CD14-positive monocyte (primary cell): Measurements from ENCODE around the gene RAET1G. TPM values are rescaled to one million over a fixed set of nuclear protein-coding genes. Genes with fewer than 3 reads are reported as not detected.

Experiments
- DNase-seq, 3 donors: peaks; one replicate each; pipeline ENCODE4 v3.0.0-alpha.2; 2011 to 2022
- H2AFZ ChIP-seq: 2 replicates; pipeline ENCODE4 v1.6.0; 2012; ENCODE audit warnings: mild to moderate bottlenecking, low read depth, low read length, inconsistent platforms; ENCODE audit not compliant: insufficient read depth, poor library complexity, severe bottlenecking
- H3K27ac ChIP-seq, 2 donors: 1 replicate in 1 of 2; 2 replicates in 1 of 2; pipeline ENCODE4 v1.5.1; 2012 to 2013; ENCODE audit warnings: low read length in 2 of 2, control low read depth in 1 of 2, inconsistent platforms in 1 of 2, low read depth in 1 of 2, mild to moderate bottlenecking in 1 of 2
- H3K27me3 ChIP-seq, 2 donors: one replicate each; pipeline versions ENCODE4 v1.6.0 to v1.6.1; 2011 to 2013; ENCODE audit warnings: low read length in 2 of 2; ENCODE audit not compliant: control insufficient read depth in 2 of 2, insufficient read depth in 2 of 2
- H3K36me3 ChIP-seq, 2 donors: replicated peaks in 1 of 2; 1 replicate in 1 of 2; 2 replicates in 1 of 2; pipeline versions ENCODE4 v1.5.1 to v1.6.1; 2012 to 2013; ENCODE audit warnings: low read length in 2 of 2, control low read depth in 1 of 2, inconsistent platforms in 1 of 2, mild to moderate bottlenecking in 1 of 2; ENCODE audit not compliant: insufficient read depth in 2 of 2, control insufficient read depth in 1 of 2
- H3K4me1 ChIP-seq, 2 donors: 1 replicate in 1 of 2; 2 replicates in 1 of 2; pipeline versions ENCODE4 v1.5.1 to v1.6.1; 2012 to 2013; ENCODE audit warnings: low read length in 2 of 2, control low read depth in 1 of 2, inconsistent platforms in 1 of 2, mild to moderate bottlenecking in 1 of 2, moderate library complexity in 1 of 2; ENCODE audit not compliant: insufficient read depth in 2 of 2, control insufficient read depth in 1 of 2
- H3K4me2 ChIP-seq: replicated peaks from 2 replicates; pipeline ENCODE3; 2012; ENCODE audit warnings: low read length, moderate library complexity, mild to moderate bottlenecking; ENCODE audit not compliant: poor library complexity, severe bottlenecking; ENCODE audit errors: extremely low read depth
- H3K4me3 ChIP-seq, 3 experiments: fragments of 200-600 bp in 1 of 3; sonication (generic) in 1 of 3; replicated peaks in 1 of 3; 1 replicate in 2 of 3; 2 replicates in 1 of 3; pipeline ENCODE4 v1.5.1; 2011 to 2013; ENCODE audit warnings: low read length in 3 of 3, mild to moderate bottlenecking in 3 of 3, control low read depth in 2 of 3, low read depth in 2 of 3, inconsistent platforms in 1 of 3, moderate library complexity in 1 of 3
- H3K79me2 ChIP-seq: 2 replicates; pipeline ENCODE4 v1.6.0; 2012; ENCODE audit warnings: mild to moderate bottlenecking, control low read depth, inconsistent platforms, low read length, moderate library complexity; ENCODE audit not compliant: insufficient read depth
- H3K9ac ChIP-seq: 2 replicates; pipeline ENCODE4 v1.6.0; 2017; ENCODE audit warnings: low read length, mild to moderate bottlenecking; ENCODE audit not compliant: insufficient read depth, poor library complexity, severe bottlenecking
- H3K9me3 ChIP-seq, 2 donors: replicated peaks in 1 of 2; 1 replicate in 1 of 2; 2 replicates in 1 of 2; pipeline versions ENCODE4 v1.5.1 to v1.6.1; 2012 to 2013; ENCODE audit warnings: low read length in 2 of 2, control low read depth in 1 of 2; ENCODE audit not compliant: control insufficient read depth in 1 of 2, insufficient read depth in 1 of 2
- H4K20me1 ChIP-seq: 2 replicates; pipeline ENCODE4 v1.6.0; 2012; ENCODE audit warnings: mild to moderate bottlenecking, low read length, control low read depth, moderate library complexity; ENCODE audit not compliant: insufficient read depth
- H3K27ac Mint-ChIP-seq, 7 donors: one replicate each; pipeline ENCODE4 v1.8.0; 2020; ENCODE audit warnings: mild to moderate bottlenecking in 7 of 7, mixed read lengths in 7 of 7, moderate library complexity in 6 of 7, inconsistent platforms in 2 of 7
- H3K27me3 Mint-ChIP-seq, 3 donors: one replicate each; pipeline ENCODE4 v1.8.0; 2021 to 2022; ENCODE audit warnings: low read depth in 3 of 3, mild to moderate bottlenecking in 3 of 3, mixed read lengths in 3 of 3, moderate library complexity in 3 of 3, inconsistent platforms in 1 of 3
- H3K36me3 Mint-ChIP-seq, 2 donors: one replicate each; pipeline ENCODE4 v1.8.0; 2020; ENCODE audit warnings: mixed read lengths in 2 of 2, inconsistent platforms in 1 of 2, mild to moderate bottlenecking in 1 of 2
- H3K4me1 Mint-ChIP-seq: one replicate; pipeline ENCODE4 v1.8.0; 2020; ENCODE audit warnings: mild to moderate bottlenecking, mixed read lengths
- H3K4me3 Mint-ChIP-seq, 2 donors: one replicate each; pipeline ENCODE4 v1.8.0; 2020; ENCODE audit warnings: mild to moderate bottlenecking in 2 of 2, mixed read lengths in 2 of 2, moderate library complexity in 1 of 2
- H3K9me3 Mint-ChIP-seq, 7 donors: one replicate each; pipeline ENCODE4 v1.8.0; 2020 to 2022; ENCODE audit warnings: mixed read lengths in 7 of 7, mild to moderate bottlenecking in 6 of 7, moderate library complexity in 6 of 7, inconsistent platforms in 2 of 7
- CTCF ChIP-seq: fragments of 200-600 bp; IDR thresholded peaks from one replicate; pipeline ENCODE4 v1.8.0; 2022; ENCODE audit warnings: antibody characterized with exemption, mild to moderate bottlenecking
- WGBS: methylation state at CpG from one replicate; pipeline ENCODE4 v1.1.5; 2013; ENCODE audit warnings: missing lambda C conversion rate; ENCODE audit not compliant: insufficient coverage; 5-methylcytosine and 5-hydroxymethylcytosine counted together
- intact Hi-C, 2 donors: fragments of 100-400 bp; cut with micrococcal nuclease; formaldehyde crosslinking; loops; one replicate each; pipeline versions ENCODE4 v1.15.0 to v1.15.1; 2023
- polyA plus RNA-seq, 3 donors: library from polyadenylated mRNA; depleted of rRNA in 1 of 3; unstranded in 2 of 3; stranded (reverse) in 1 of 3; fragments of 300-500 nt in 2 of 3; fragments of >200 nt in 1 of 3; fragmentation: Illumina TruSeq in 2 of 3; gene quantifications; 1 replicate in 2 of 3; 2 replicates in 1 of 3; pipeline ENCODE4 v1.2.3, GENCODE V29; 2012 to 2021

Gene RAET1G
- polyA plus RNA-seq, 3 donors: not detected

- Mint-ChIP-seq H3K4me1 (no peaks in the 10 kb centered on the region), H3K9me3 (no peaks in the 10 kb centered on the region), H3K27me3 (peaks cover 15 to 23% (median 17%) of the 10 kb centered on the region in 3 donors), H3K27ac (no peak overlapping the region), H3K4me3 (no peak overlapping the region), H3K36me3 (no peaks in the 10 kb centered on the region)
- Histone ChIP-seq H3K4me2 (no peak overlapping the region), H3K79me2 (no peaks in the 10 kb centered on the region), H3K27ac (no peak overlapping the region), H3K4me3 (no peak overlapping the region), H3K4me1 (no peaks in the 10 kb centered on the region), H3K36me3 (no peaks in the 10 kb centered on the region), H3K9me3 (no peaks in the 10 kb centered on the region), H3K27me3 (peaks cover 0 to 4% of the 10 kb centered on the region in 2 donors), H4K20me1 (no peaks in the 10 kb centered on the region), H3K9ac (no peak overlapping the region), H2AFZ (no peak overlapping the region)
- 96% methylated on average over 5 of the region's 10 CpGs for WGBS
- TF ChIP-seq CTCF: no peak
- DNase-seq: no peak
- intact Hi-C loops: no loop called here
Observed at GRCh38 chr6:149915970-149916865, 6.7 kb downstream of the RAET1G start.

- H3K4me2 ChIP-seq: no peak overlapping the region
- peaks cover 5% of the 10 kb centered on the region in 2 donors for H3K9me3 ChIP-seq
- intact Hi-C loops: loop anchor here in 1 of 2 donors (5.0 kb wide), 1 partner anchor 291 kb away; no protein-coding TSS in a partner anchor
- H3K27me3 ChIP-seq: no peaks in the 10 kb centered on the region
- H2AFZ ChIP-seq: no peak overlapping the region
- no peak overlapping the region for H3K4me3 ChIP-seq
- Mint-ChIP-seq H3K27ac (no peak overlapping the region), H3K27me3 (peaks cover 7 to 13% (median 13%) of the 10 kb centered on the region in 3 donors), H3K9me3 (peaks cover 3 to 5% (median 4%) of the 10 kb centered on the region in 7 donors), H3K36me3 (no peaks in the 10 kb centered on the region), H3K4me3 (no peak overlapping the region), H3K4me1 (no peaks in the 10 kb centered on the region)
- no peaks in the 10 kb centered on the region for H4K20me1 ChIP-seq
- H3K36me3 ChIP-seq: no peaks in the 10 kb centered on the region
- H3K4me1 ChIP-seq: no peaks in the 10 kb centered on the region
- H3K27ac ChIP-seq: no peak overlapping the region
- 86% methylated on average over 8 of the region's 9 CpGs for WGBS
- no peak overlapping the region for H3K9ac ChIP-seq
- no peak for TF ChIP-seq CTCF
- no peak for DNase-seq
- no peaks in the 10 kb centered on the region for H3K79me2 ChIP-seq
Observed at GRCh38 chr6:149913540-149914240, 9.2 kb downstream of the RAET1G start.
